SU-DHL-6 (cell line): ENCODE measurements around the gene CLIP2.

ENCODE experiments used
- H2AFZ ChIP-seq: fragments of 200-600 bp; sonication (generic); 2 replicates; pipeline ENCODE4 v1.6.1; 2014; ENCODE audit warnings: low read depth, mild to moderate bottlenecking, moderate library complexity, mixed read lengths, antibody characterized with exemption, low read length; ENCODE audit not compliant: severe bottlenecking
- H3F3A ChIP-seq: fragments of 200-600 bp; shearing (Covaris generic); 2 replicates; pipeline ENCODE4 v1.6.0; 2016; ENCODE audit warnings: antibody characterized with exemption, mild to moderate bottlenecking; ENCODE audit not compliant: insufficient read depth
- H3K27ac ChIP-seq: fragments of 200-600 bp; sonication (generic); 2 replicates; pipeline ENCODE4 v1.5.1; 2016; ENCODE audit warnings: low read depth, mild to moderate bottlenecking, low read length, moderate library complexity, mixed read lengths
- H3K27me3 ChIP-seq: fragments of 200-600 bp; sonication (generic), shearing (Covaris generic); 2 replicates; pipeline ENCODE4 v1.6.0; 2014; ENCODE audit warnings: mild to moderate bottlenecking, low read length
- H3K36me3 ChIP-seq: fragments of 200-600 bp; sonication (generic); 2 replicates; pipeline ENCODE4 v1.6.1; 2014; ENCODE audit warnings: mild to moderate bottlenecking, low read length, mixed read lengths
- H3K4me2 ChIP-seq: fragments of 300-600, 200-600 bp; shearing (Covaris generic), sonication (generic); 2 replicates; pipeline ENCODE4 v1.6.0; 2014; ENCODE audit warnings: low read length, low read depth, mild to moderate bottlenecking; ENCODE audit not compliant: poor library complexity, severe bottlenecking
- H3K4me3 ChIP-seq: fragments of 200-600 bp; sonication (generic); 2 replicates; pipeline ENCODE4 v1.5.1; 2014; ENCODE audit warnings: antibody characterized with exemption, low read length, mild to moderate bottlenecking, mixed read lengths; ENCODE audit not compliant: insufficient read depth, poor library complexity, severe bottlenecking
- H3K79me2 ChIP-seq: fragments of 200-600 bp; sonication (generic); 2 replicates; pipeline ENCODE4 v1.6.1; 2014; ENCODE audit warnings: mild to moderate bottlenecking, low read length, moderate library complexity; ENCODE audit not compliant: insufficient read depth
- H3K9ac ChIP-seq: fragments of 200-600 bp; sonication (generic); 2 replicates; pipeline ENCODE4 v1.7.0; 2014; ENCODE audit warnings: mild to moderate bottlenecking, low read length
- H3K9me2 ChIP-seq: fragments of 200-600 bp; sonication (generic); replicated peaks from 2 replicates; pipeline ENCODE4 v1.6.1; 2014; ENCODE audit warnings: low read length; ENCODE audit not compliant: insufficient read depth
- H3K9me3 ChIP-seq: fragments of 200-600 bp; sonication (generic); 2 replicates; pipeline ENCODE4 v1.6.1; 2014; ENCODE audit warnings: low read length, mixed read lengths; ENCODE audit not compliant: insufficient read depth
- H4K20me1 ChIP-seq: fragments of 200-600 bp; sonication (generic); 2 replicates; pipeline ENCODE4 v1.6.1; 2014; ENCODE audit warnings: low read depth, mild to moderate bottlenecking, antibody characterized with exemption, low read length, moderate library complexity, mixed read lengths
- CTCF ChIP-seq: fragments of 200-600 bp; sonication (generic); IDR thresholded peaks from one replicate; pipeline ENCODE4 v1.5.1; 2017; ENCODE audit warnings: antibody characterized with exemption, mild to moderate bottlenecking, low read length, moderate library complexity; ENCODE audit not compliant: insufficient read depth, poor library complexity, severe bottlenecking
- EZH2phosphoT487 ChIP-seq: fragments of 200-600 bp; sonication (generic), shearing (Covaris generic); conservative IDR thresholded peaks from 2 replicates; pipeline ENCODE4 v1.6.1; 2018; ENCODE audit warnings: mild to moderate bottlenecking, antibody characterized with exemption, low read length, moderate library complexity, mixed read lengths

The CLIP2 gene

GRCh38 chr7:74304550-74304949 lies 15.3 kb downstream of the CLIP2 start:
- Histone ChIP-seq H3K4me3 (no peak overlapping the region), H4K20me1 (no peaks in the 10 kb centered on the region), H3K27ac (no peak overlapping the region), H3K9ac (no peak overlapping the region), H3K4me2 (no peak overlapping the region), H3K27me3 (0 out of 2 replicates have a peak, but pooled peaks cover 5% of the 10 kb centered on the region), H2AFZ (no peak overlapping the region), H3F3A (no peaks in the 10 kb centered on the region), H3K9me2 (no peaks in the 10 kb centered on the region), H3K79me2 (no peaks in the 10 kb centered on the region), H3K36me3 (no peaks in the 10 kb centered on the region), H3K9me3 (no peaks in the 10 kb centered on the region)
- TF ChIP-seq EZH2phosphoT487 (no peak), CTCF (no peak)

DNA sequence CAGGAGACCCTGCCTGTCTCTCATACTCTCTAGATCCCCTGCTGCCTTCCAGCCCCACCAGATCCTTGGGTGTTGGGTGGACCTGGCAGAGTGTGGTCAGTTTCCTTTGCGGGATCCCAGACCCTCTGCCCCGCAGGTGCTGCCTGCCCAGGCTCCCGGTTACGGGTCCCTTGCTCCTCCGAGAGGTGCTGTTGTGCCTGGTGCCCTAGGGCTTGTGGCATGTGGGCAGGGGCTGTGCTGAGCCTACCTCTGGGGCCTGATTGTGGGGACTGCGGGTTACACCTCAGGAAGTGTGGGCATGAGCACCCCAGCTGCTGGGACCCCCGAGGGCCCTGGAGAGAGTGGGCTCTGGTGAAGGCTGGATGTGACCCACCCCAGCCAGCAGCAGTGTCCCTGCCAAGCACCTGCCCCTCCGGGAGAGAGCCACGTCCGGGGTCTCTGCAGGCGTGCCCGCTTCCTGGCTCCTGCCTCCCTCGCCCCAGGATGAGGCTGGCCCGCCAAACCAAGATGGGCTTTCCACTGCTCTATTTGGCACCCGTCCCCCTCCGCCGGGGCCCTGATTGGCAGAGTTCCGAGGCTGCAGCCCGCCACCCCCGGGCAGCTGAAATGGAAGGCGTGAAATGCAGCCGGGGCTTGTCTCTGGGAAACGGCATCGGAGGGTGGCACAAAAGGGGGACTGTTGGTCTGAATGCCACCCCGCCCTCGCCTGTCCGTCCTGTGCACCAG lies 17.0 kb downstream of the CLIP2 start:
- no peak overlapping the region for H3K27ac ChIP-seq
- TF ChIP-seq EZH2phosphoT487 (no peak), CTCF (no peak)
- H3K9me3 ChIP-seq: no peaks in the 10 kb centered on the region
- no peak overlapping the region for H2AFZ ChIP-seq
- no peaks in the 10 kb centered on the region for H3K36me3 ChIP-seq
- H4K20me1 ChIP-seq: no peaks in the 10 kb centered on the region
- no peak overlapping the region for H3K4me2 ChIP-seq
- H3K4me3 ChIP-seq: no peak overlapping the region
- H3K9ac ChIP-seq: no peak overlapping the region
- 0 out of 2 replicates have a peak, but pooled peaks cover 5% of the 10 kb centered on the region for H3K27me3 ChIP-seq
- H3K9me2 ChIP-seq: no peaks in the 10 kb centered on the region
- no peaks in the 10 kb centered on the region for H3F3A ChIP-seq
- H3K79me2 ChIP-seq: no peaks in the 10 kb centered on the region

DNA sequence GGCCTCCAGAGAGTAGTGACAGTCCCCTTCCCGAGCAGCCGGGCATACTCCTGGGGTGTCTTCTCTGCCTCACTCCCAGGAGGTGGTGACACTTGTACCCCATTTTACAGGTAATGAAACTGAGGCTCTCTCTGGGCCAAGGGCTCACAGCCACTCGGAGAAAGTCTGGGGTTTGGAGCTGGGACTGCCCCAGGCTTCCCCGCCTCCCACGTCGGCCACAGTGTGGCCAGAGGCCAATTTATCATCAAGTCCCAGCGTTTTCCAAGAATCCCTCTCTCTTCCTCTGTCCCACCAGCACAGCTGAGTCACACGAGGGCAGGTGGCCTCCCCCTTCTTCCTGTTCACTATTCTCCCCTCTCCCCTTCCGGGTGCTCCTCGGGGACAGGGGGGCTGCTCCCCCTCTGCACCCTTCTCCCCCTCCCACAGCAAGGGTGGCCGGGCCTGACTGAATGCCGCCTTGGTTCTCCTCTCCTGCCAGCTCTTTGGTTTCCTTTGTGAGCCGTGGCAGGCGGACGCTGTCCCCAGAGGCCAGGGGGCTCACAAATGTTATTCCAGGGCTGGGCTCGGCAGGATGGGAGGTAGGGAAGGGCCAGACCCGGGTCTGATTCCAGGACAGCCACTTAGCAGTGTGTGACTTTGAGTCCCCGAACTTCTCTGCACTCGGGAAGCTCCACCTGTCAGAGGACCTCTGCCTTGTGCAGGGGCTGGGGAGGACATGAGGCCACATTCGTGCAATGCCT lies 17.7 kb downstream of the CLIP2 start:
- Histone ChIP-seq H3K9ac (no peak overlapping the region), H3K4me2 (no peak overlapping the region), H3F3A (no peaks in the 10 kb centered on the region), H2AFZ (no peak overlapping the region), H3K27ac (no peak overlapping the region), H3K79me2 (no peaks in the 10 kb centered on the region), H3K36me3 (no peaks in the 10 kb centered on the region), H3K27me3 (0 out of 2 replicates have a peak, but pooled peaks cover 5% of the 10 kb centered on the region), H3K4me3 (no peak overlapping the region), H3K9me3 (no peaks in the 10 kb centered on the region), H4K20me1 (no peaks in the 10 kb centered on the region), H3K9me2 (no peaks in the 10 kb centered on the region)
- TF ChIP-seq EZH2phosphoT487: no peak
- TF ChIP-seq CTCF: no peak
